ENCODE data around the gene HOXA3. TPM values are rescaled to one million over a fixed set of nuclear protein-coding genes. Genes with fewer than 3 reads are reported as not detected.
A peak's percentile ranks its signal among the peaks of the same experiment; 100 is the strongest.

The HOXA3 gene
- total and polyA plus RNA-seq, 4 donors, result 3.8 to 20.8 (median 10.9) TPM

GRCh38 chr7:27191161-27191731, 38.9 kb upstream of the HOXA3 start:
- intact Hi-C loops (cut with DNase I), result loop anchor here (10.0 kb wide), 2 partner anchors 724 to 904 kb away; no protein-coding TSS in a partner anchor
- no peaks in the 10 kb centered on the region for H3K4me1 ChIP-seq (ENCODE audit: control insufficient read depth in 1 of 2, insufficient read depth in 2 of 2, low read length in 2 of 2)
- H3K4me3 ChIP-seq (ENCODE audit: low read length in 2 of 2), result no peak overlapping the region
- ATAC-seq (ENCODE audit: low FRiP score) (no peak), DNase-seq (peak in 1 of 2 donors; percentile 60)
- no peaks in the 10 kb centered on the region for H3K9me3 ChIP-seq (ENCODE audit: control insufficient read depth, low read length)
- H3K27ac ChIP-seq (ENCODE audit: low read depth in 1 of 2, low read length in 2 of 2), result no peak overlapping the region
- peaks cover 0 to 2% of the 10 kb centered on the region in 2 donors for H3K27me3 ChIP-seq (ENCODE audit: control insufficient read depth in 1 of 2, insufficient read depth in 2 of 2, low read length in 1 of 2)
- H3K36me3 ChIP-seq (ENCODE audit: control insufficient read depth in 1 of 2, insufficient read depth in 2 of 2, low read length in 1 of 2), result no peaks in the 10 kb centered on the region
- WGBS, 2 donors, result 81 to 88% methylated on average over 15 of the region's 15 CpGs

GRCh38 chr7:27189997-27190748, 37.8 kb upstream of the HOXA3 start:
- Histone ChIP-seq H3K4me1 (ENCODE audit: control insufficient read depth in 1 of 2, insufficient read depth in 2 of 2, low read length in 2 of 2) (no peaks in the 10 kb centered on the region), H3K27me3 (ENCODE audit: control insufficient read depth in 1 of 2, insufficient read depth in 2 of 2, low read length in 1 of 2) (peaks cover 0 to 2% of the 10 kb centered on the region in 2 donors), H3K4me3 (ENCODE audit: low read length in 2 of 2) (no peak overlapping the region), H3K9me3 (ENCODE audit: control insufficient read depth, low read length) (no peaks in the 10 kb centered on the region), H3K27ac (ENCODE audit: low read depth in 1 of 2, low read length in 2 of 2) (no peak overlapping the region), H3K36me3 (ENCODE audit: control insufficient read depth in 1 of 2, insufficient read depth in 2 of 2, low read length in 1 of 2) (no peaks in the 10 kb centered on the region)
- DNase-seq (no peak), ATAC-seq (ENCODE audit: low FRiP score) (no peak)
- WGBS, 2 donors, result 84 to 89% methylated on average over 7 of the region's 7 CpGs
- intact Hi-C loops (cut with DNase I), result loop anchor here (10.0 kb wide), 2 partner anchors 725 to 905 kb away; no protein-coding TSS in a partner anchor

GRCh38 chr7:27189295-27189996, 37.1 kb upstream of the HOXA3 start:
- ATAC-seq (ENCODE audit: low FRiP score), result no peak
- no peak overlapping the region for H3K27ac ChIP-seq (ENCODE audit: low read depth in 1 of 2, low read length in 2 of 2)
- no peaks in the 10 kb centered on the region for H3K4me1 ChIP-seq (ENCODE audit: control insufficient read depth in 1 of 2, insufficient read depth in 2 of 2, low read length in 2 of 2)
- H3K36me3 ChIP-seq (ENCODE audit: control insufficient read depth in 1 of 2, insufficient read depth in 2 of 2, low read length in 1 of 2), result no peaks in the 10 kb centered on the region
- intact Hi-C loops (cut with DNase I), result no loop called here
- H3K9me3 ChIP-seq (ENCODE audit: control insufficient read depth, low read length), result no peaks in the 10 kb centered on the region
- DNase-seq, result peak; percentile 20 to 70
- peaks cover 0 to 2% of the 10 kb centered on the region in 2 donors for H3K27me3 ChIP-seq (ENCODE audit: control insufficient read depth in 1 of 2, insufficient read depth in 2 of 2, low read length in 1 of 2)
- H3K4me3 ChIP-seq (ENCODE audit: low read length in 2 of 2), result no peak overlapping the region
- 41 to 54% methylated on average over 22 of the region's 22 CpGs for WGBS, 2 donors

- DNase-seq (peak; percentile 62 to 80), ATAC-seq (ENCODE audit: low FRiP score) (no peak)
- Histone ChIP-seq H3K9me3 (ENCODE audit: control insufficient read depth, low read length) (no peaks in the 10 kb centered on the region), H3K4me1 (ENCODE audit: control insufficient read depth in 1 of 2, insufficient read depth in 2 of 2, low read length in 2 of 2) (no peaks in the 10 kb centered on the region), H3K27ac (ENCODE audit: low read depth in 1 of 2, low read length in 2 of 2) (no peak overlapping the region), H3K4me3 (ENCODE audit: low read length in 2 of 2) (no peak overlapping the region), H3K27me3 (ENCODE audit: control insufficient read depth in 1 of 2, insufficient read depth in 2 of 2, low read length in 1 of 2) (peaks cover 0 to 1% of the 10 kb centered on the region in 2 donors), H3K36me3 (ENCODE audit: control insufficient read depth in 1 of 2, insufficient read depth in 2 of 2, low read length in 1 of 2) (no peaks in the 10 kb centered on the region)
- WGBS, 2 donors, result 12 to 20% methylated on average over 49 of the region's 49 CpGs
- intact Hi-C loops (cut with DNase I), result no loop called here
Measured at GRCh38 chr7:27188386-27189294, 36.3 kb upstream of the HOXA3 start.

GRCh38 chr7:27187475-27188385, 35.3 kb upstream of the HOXA3 start:
- 10 to 13% methylated on average over 46 of the region's 46 CpGs for WGBS, 2 donors
- H3K9me3 ChIP-seq (ENCODE audit: control insufficient read depth, low read length), result no peaks in the 10 kb centered on the region
- H3K36me3 ChIP-seq (ENCODE audit: control insufficient read depth in 1 of 2, insufficient read depth in 2 of 2, low read length in 1 of 2), result no peaks in the 10 kb centered on the region
- H3K27me3 ChIP-seq (ENCODE audit: control insufficient read depth in 1 of 2, insufficient read depth in 2 of 2, low read length in 1 of 2), result no peaks in the 10 kb centered on the region
- no peak overlapping the region for H3K27ac ChIP-seq (ENCODE audit: low read depth in 1 of 2, low read length in 2 of 2)
- no peak overlapping the region for H3K4me3 ChIP-seq (ENCODE audit: low read length in 2 of 2)
- H3K4me1 ChIP-seq (ENCODE audit: control insufficient read depth in 1 of 2, insufficient read depth in 2 of 2, low read length in 2 of 2), result no peaks in the 10 kb centered on the region
- DNase-seq (peak; percentile 38 to 52), ATAC-seq (ENCODE audit: low FRiP score) (no peak)
- intact Hi-C loops (cut with DNase I), result no loop called here

- H3K36me3 ChIP-seq (ENCODE audit: control insufficient read depth in 1 of 2, insufficient read depth in 2 of 2, low read length in 1 of 2), result no peaks in the 10 kb centered on the region
- DNase-seq, result no peak
- intact Hi-C loops (cut with DNase I), result no loop called here
- no peaks in the 10 kb centered on the region for H3K4me1 ChIP-seq (ENCODE audit: control insufficient read depth in 1 of 2, insufficient read depth in 2 of 2, low read length in 2 of 2)
- H3K9me3 ChIP-seq (ENCODE audit: control insufficient read depth, low read length), result no peaks in the 10 kb centered on the region
- no peak overlapping the region for H3K27ac ChIP-seq (ENCODE audit: low read depth in 1 of 2, low read length in 2 of 2)
- H3K4me3 ChIP-seq (ENCODE audit: low read length in 2 of 2), result no peak overlapping the region
- no peak for ATAC-seq (ENCODE audit: low FRiP score)
- H3K27me3 ChIP-seq (ENCODE audit: control insufficient read depth in 1 of 2, insufficient read depth in 2 of 2, low read length in 1 of 2), result no peaks in the 10 kb centered on the region
- 53 to 62% methylated on average over 4 of the region's 4 CpGs for WGBS, 2 donors
Measured at GRCh38 chr7:27186668-27187474, 34.5 kb upstream of the HOXA3 start.

- intact Hi-C loops (cut with DNase I), result no loop called here
- Histone ChIP-seq H3K36me3 (ENCODE audit: control insufficient read depth in 1 of 2, insufficient read depth in 2 of 2, low read length in 1 of 2) (no peaks in the 10 kb centered on the region), H3K27ac (ENCODE audit: low read depth in 1 of 2, low read length in 2 of 2) (no peak overlapping the region), H3K27me3 (ENCODE audit: control insufficient read depth in 1 of 2, insufficient read depth in 2 of 2, low read length in 1 of 2) (no peaks in the 10 kb centered on the region), H3K4me3 (ENCODE audit: low read length in 2 of 2) (no peak overlapping the region), H3K4me1 (ENCODE audit: control insufficient read depth in 1 of 2, insufficient read depth in 2 of 2, low read length in 2 of 2) (no peaks in the 10 kb centered on the region), H3K9me3 (ENCODE audit: control insufficient read depth, low read length) (no peaks in the 10 kb centered on the region)
- DNase-seq (peak; percentile 25 to 63), ATAC-seq (ENCODE audit: low FRiP score) (no peak)
- 20 to 23% methylated on average over 24 of the region's 24 CpGs for WGBS, 2 donors
Measured at GRCh38 chr7:27185854-27186667, 33.7 kb upstream of the HOXA3 start.

Measured in aorta (tissue), 5 donors.